Measurements from ENCODE around the gene ZNF2.

- TF ChIP-seq GATA2 (IDR thresholded peaks at IDR 0.05; ENCODE audit: low read depth, low read length) (no peak), GATA3 (IDR thresholded peaks at IDR 0.05; ENCODE audit: low read depth, low read length) (no peak)
Measured at GRCh38 chr2:95206096-95206495, 40.5 kb downstream of the ZNF2 start.

Data from SH-SY5Y (cell line).